HL-60 (cell line): ENCODE data around the gene MRPL21.
A peak's percentile ranks its signal among the peaks of the same experiment; 100 is the strongest.

Experiments
- DNase-seq, 2 experiments: peaks; one replicate each; pipeline ENCODE4 v3.0.0-alpha.2; 2010 to 2020; ENCODE audit warnings: low read depth in 1 of 2, low spot score in 1 of 2
- H3K27ac ChIP-seq: fragments of 250-450 bp; sonication (Bioruptor Pico); replicated peaks from 2 replicates; pipeline ENCODE4 v1.5.1; 2020; ENCODE audit warnings: mild to moderate bottlenecking, moderate library complexity
- H3K27me3 ChIP-seq: fragments of 250-450 bp; sonication (Bioruptor Pico); 2 replicates; pipeline ENCODE4 v1.5.1; 2021; ENCODE audit warnings: mild to moderate bottlenecking, moderate library complexity; ENCODE audit not compliant: insufficient read depth, poor library complexity, severe bottlenecking
- H3K4me3 ChIP-seq: replicated peaks from 2 replicates; pipeline ENCODE4 v1.5.1; 2011; ENCODE audit warnings: mild to moderate bottlenecking, control low read depth, low read length; ENCODE audit not compliant: insufficient read depth
- GABPA ChIP-seq: IDR thresholded peaks from 2 replicates; pipeline ENCODE4 v1.6.1; 2012; ENCODE audit warnings: low read depth
- POLR2AphosphoS5 ChIP-seq: IDR thresholded peaks from 2 replicates; pipeline ENCODE4 v1.6.1; 2012; ENCODE audit warnings: low read depth
- SPI1 ChIP-seq: IDR thresholded peaks from 2 replicates; pipeline ENCODE4 v1.6.1; 2012; ENCODE audit warnings: low read depth, mild to moderate bottlenecking, borderline replicate concordance
- long read RNA-seq: library from polyadenylated mRNA; unstranded; transcript quantifications from one replicate; pipeline ENCODE4 v2.0.0, GENCODE V29; 2020
- TF ChIP-seq, protein P1 (sequence below): IDR thresholded peaks from 2 replicates; pipeline ENCODE4 v1.6.1; 2012; ENCODE audit warnings: low read depth; ENCODE audit not compliant: insufficient replicate concordance
- TF ChIP-seq, protein P2 (sequence below): IDR thresholded peaks from one replicate; pipeline ENCODE4 v1.5.1; 2011; ENCODE audit warnings: low read length, control low read depth, inconsistent platforms; ENCODE audit not compliant: insufficient read depth

Gene MRPL21
- long read RNA-seq, transcript MRPL21-201 (7 exons, 683 nt) = major isoform, 18 of 33 reads
- long read RNA-seq, partial matches to known transcripts = 6 of 33 reads
- long read RNA-seq, other reads (novel, unspliced or antisense) = 2 of 33 reads

DNA sequence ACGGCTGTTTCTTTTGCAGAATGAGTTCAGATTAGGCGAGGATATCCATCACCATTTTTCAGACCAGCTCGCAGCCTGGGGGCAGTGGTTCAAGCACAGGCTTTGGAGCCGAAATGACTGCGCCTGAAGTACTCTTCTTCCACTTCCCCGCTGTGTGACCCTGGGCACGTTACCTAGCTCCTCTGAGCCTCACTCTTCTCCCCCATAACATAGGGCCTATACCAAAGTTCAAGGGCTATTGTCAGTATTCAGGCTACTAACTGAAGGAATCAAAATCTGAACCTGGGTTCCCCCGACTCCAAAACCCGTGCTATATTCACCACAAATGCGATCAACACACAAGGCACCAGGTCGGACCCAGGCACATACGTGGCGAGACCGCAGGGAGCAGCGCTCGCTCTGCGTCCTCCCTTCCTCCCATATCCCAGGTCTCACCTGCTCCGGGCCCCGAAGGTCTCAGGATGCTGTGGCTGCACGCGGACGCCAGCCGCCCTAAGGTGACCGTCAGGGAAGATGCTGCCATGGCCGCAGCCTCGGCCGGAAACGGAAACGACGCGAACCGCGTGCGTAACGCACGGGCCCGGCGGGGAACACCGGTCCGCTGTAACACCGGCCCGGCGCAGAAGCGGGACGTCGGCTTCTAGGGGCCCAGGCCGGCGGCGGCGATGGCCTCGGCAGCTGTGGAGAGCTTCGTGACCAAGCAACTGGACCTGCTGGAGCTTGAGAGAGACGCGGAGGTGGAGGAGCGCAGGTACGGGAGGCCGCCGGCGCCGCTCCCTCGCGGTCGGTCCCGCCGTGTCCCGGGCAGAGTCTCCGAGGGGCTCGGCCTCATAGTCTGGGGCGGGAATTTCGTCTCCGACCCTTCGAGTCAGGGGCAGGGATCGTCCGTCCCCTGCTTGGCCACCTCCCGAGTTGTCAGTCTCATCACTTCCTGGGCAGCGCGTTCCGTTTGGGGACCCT, at the start of gene MRPL21, which contains the start of gene IGHMBP2:
MRPL21 (minus strand) TSS at position 545 of the 960 bp plus-strand sequence; CDS start at position 523, 22 bp downstream.
IGHMBP2 (plus strand) TSS at position 604 of the 960 bp plus-strand sequence; CDS start at position 666, 62 bp downstream.
- Histone ChIP-seq H3K27me3 (no peaks in the 10 kb centered on the region), H3K27ac (peak within 1 kb of the TSS; percentile 82), H3K4me3 (peak within 1 kb of the TSS; percentile 77)
- TF ChIP-seq, protein P1, sequence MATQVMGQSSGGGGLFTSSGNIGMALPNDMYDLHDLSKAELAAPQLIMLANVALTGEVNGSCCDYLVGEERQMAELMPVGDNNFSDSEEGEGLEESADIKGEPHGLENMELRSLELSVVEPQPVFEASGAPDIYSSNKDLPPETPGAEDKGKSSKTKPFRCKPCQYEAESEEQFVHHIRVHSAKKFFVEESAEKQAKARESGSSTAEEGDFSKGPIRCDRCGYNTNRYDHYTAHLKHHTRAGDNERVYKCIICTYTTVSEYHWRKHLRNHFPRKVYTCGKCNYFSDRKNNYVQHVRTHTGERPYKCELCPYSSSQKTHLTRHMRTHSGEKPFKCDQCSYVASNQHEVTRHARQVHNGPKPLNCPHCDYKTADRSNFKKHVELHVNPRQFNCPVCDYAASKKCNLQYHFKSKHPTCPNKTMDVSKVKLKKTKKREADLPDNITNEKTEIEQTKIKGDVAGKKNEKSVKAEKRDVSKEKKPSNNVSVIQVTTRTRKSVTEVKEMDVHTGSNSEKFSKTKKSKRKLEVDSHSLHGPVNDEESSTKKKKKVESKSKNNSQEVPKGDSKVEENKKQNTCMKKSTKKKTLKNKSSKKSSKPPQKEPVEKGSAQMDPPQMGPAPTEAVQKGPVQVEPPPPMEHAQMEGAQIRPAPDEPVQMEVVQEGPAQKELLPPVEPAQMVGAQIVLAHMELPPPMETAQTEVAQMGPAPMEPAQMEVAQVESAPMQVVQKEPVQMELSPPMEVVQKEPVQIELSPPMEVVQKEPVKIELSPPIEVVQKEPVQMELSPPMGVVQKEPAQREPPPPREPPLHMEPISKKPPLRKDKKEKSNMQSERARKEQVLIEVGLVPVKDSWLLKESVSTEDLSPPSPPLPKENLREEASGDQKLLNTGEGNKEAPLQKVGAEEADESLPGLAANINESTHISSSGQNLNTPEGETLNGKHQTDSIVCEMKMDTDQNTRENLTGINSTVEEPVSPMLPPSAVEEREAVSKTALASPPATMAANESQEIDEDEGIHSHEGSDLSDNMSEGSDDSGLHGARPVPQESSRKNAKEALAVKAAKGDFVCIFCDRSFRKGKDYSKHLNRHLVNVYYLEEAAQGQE = peak; percentile 69
- TF ChIP-seq POLR2AphosphoS5 (peak; percentile 95), SPI1 (no peak), GABPA (peak; percentile 100)
- TF ChIP-seq, protein P2, sequence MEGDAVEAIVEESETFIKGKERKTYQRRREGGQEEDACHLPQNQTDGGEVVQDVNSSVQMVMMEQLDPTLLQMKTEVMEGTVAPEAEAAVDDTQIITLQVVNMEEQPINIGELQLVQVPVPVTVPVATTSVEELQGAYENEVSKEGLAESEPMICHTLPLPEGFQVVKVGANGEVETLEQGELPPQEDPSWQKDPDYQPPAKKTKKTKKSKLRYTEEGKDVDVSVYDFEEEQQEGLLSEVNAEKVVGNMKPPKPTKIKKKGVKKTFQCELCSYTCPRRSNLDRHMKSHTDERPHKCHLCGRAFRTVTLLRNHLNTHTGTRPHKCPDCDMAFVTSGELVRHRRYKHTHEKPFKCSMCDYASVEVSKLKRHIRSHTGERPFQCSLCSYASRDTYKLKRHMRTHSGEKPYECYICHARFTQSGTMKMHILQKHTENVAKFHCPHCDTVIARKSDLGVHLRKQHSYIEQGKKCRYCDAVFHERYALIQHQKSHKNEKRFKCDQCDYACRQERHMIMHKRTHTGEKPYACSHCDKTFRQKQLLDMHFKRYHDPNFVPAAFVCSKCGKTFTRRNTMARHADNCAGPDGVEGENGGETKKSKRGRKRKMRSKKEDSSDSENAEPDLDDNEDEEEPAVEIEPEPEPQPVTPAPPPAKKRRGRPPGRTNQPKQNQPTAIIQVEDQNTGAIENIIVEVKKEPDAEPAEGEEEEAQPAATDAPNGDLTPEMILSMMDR = no peak
- peak; percentile 79 for DNase-seq

DNA sequence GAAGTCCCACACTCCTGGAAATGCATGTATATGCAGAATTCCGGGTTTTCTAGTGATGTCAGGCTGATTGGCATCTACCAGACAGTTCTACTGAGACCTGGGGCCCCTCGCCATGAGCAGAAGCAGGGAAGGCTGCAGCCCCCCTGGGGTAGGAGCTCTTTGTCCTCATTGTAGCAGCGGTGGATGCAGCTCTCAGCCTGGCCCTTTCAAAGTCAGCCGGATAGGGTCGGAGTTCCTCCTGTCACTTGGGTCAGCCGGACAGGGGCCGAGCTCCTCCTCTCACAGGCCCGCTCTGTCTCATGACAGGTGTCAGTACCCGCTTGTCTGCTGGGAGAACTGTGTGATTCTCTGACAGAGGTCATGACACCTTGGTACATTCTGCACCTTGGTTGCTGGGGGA, 47.1 kb upstream of the MRPL21 start:
- no peak overlapping the region for H3K27ac ChIP-seq
- no peak overlapping the region for H3K4me3 ChIP-seq
- TF ChIP-seq, protein P1 = no peak
- TF ChIP-seq POLR2AphosphoS5 = no peak
- no peak for TF ChIP-seq SPI1
- TF ChIP-seq, protein P2 = no peak
- no peak for TF ChIP-seq GABPA
- no peak for DNase-seq
- no peaks in the 10 kb centered on the region for H3K27me3 ChIP-seq

DNA sequence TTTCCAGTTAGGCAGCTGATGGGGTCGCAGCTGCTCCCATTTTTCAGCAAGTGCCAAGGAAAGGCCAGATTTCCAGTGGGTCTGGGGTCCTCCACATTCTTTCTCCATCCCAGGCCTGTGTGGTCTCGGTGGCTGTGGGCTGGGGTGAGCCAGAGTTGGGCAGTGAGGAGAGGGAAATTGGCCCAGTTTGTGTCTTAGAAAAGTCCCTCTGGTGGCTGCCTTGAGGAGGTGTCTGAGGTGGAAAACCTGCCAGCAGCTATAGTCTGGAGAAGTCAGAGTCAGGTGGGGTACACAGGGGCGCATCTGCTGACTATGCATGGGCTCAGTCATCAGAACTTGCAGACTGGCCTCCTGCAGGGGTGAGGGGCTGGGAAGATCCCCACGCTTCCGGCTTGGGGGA, 46.6 kb upstream of the MRPL21 start:
- H3K27me3 ChIP-seq = no peaks in the 10 kb centered on the region
- DNase-seq = peak in 1 of 2 experiments; percentile 23
- H3K4me3 ChIP-seq = no peak overlapping the region
- H3K27ac ChIP-seq = no peak overlapping the region
- no peak for TF ChIP-seq POLR2AphosphoS5
- TF ChIP-seq, protein P2 = peak; percentile 25
